Body of pancreas (tissue), 4 donors: Measurements from ENCODE around the gene SCN11A.

Experiments
- POLR2A ChIP-seq, 3 donors: fragments of 450-650 bp; IDR thresholded peaks; one replicate each; pipeline ENCODE4 v1.6.1; 2016; ENCODE audit warnings: antibody characterized with exemption in 3 of 3, mild to moderate bottlenecking in 2 of 3
- TF ChIP-seq, protein P1 (sequence below), 7 experiments: fragments of 450-650 bp in 4 of 7; fragments of 200-600 bp in 3 of 7; sonication (generic) in 3 of 7; IDR thresholded peaks; one replicate each; pipeline ENCODE4 v1.5.1; 2016 to 2019; ENCODE audit warnings: antibody characterized with exemption in 7 of 7

DNA sequence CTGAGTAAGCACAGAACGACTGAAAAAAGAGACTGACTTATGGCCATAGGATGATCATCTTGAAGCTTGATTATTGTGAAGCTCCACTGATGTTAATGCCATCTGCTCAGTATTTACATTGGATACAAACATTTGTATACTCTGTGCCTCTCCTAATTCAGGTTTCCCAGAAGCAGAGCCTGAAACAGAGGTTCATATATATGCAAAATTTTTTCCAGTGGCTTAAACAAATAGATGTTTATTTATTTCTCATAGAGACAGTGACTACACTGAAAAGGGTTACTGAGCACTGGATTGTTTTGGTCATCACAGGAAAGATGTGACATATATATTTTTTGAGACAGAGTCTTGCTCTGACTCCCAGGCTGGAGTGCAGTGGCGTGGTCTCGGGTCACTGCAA, 36.3 kb downstream of the SCN11A start:
- TF ChIP-seq, protein P1, sequence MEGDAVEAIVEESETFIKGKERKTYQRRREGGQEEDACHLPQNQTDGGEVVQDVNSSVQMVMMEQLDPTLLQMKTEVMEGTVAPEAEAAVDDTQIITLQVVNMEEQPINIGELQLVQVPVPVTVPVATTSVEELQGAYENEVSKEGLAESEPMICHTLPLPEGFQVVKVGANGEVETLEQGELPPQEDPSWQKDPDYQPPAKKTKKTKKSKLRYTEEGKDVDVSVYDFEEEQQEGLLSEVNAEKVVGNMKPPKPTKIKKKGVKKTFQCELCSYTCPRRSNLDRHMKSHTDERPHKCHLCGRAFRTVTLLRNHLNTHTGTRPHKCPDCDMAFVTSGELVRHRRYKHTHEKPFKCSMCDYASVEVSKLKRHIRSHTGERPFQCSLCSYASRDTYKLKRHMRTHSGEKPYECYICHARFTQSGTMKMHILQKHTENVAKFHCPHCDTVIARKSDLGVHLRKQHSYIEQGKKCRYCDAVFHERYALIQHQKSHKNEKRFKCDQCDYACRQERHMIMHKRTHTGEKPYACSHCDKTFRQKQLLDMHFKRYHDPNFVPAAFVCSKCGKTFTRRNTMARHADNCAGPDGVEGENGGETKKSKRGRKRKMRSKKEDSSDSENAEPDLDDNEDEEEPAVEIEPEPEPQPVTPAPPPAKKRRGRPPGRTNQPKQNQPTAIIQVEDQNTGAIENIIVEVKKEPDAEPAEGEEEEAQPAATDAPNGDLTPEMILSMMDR (IDR thresholded peaks at IDR 0.05), result no peak
- no peak for TF ChIP-seq POLR2A (IDR thresholded peaks at IDR 0.05)
